ENCODE measurements around the gene CNTN2. TPM values are rescaled to one million over a fixed set of nuclear protein-coding genes. Genes with fewer than 3 reads are reported as not detected.

The CNTN2 gene
- total RNA-seq, 1 donor from 2014 or later, result 7.4 TPM

- peaks cover 8% of the 10 kb centered on the region for H3K4me1 ChIP-seq
- H3K36me3 ChIP-seq, result no peaks in the 10 kb centered on the region
- TF ChIP-seq POLR2AphosphoS5 (IDR thresholded peaks at IDR 0.05; ENCODE audit: insufficient read depth in 1 of 2, low read depth in 1 of 2), result no peak
- TF ChIP-seq CTCF (IDR thresholded peaks at IDR 0.05), result no peak
- no peak for TF ChIP-seq POLR2A (IDR thresholded peaks at IDR 0.05)
- H3K27me3 ChIP-seq, result no peaks in the 10 kb centered on the region
- intact Hi-C loops (cut with DNase I), result loop anchor here (5.0 to 10.0 kb wide), 2 partner anchors 72 to 255 kb away; no protein-coding TSS in a partner anchor
- no peak for DNase-seq (ENCODE audit: extremely low spot score in 2 of 2)
- H3K27ac ChIP-seq, result no peak overlapping the region
- H3K9me3 ChIP-seq, result no peaks in the 10 kb centered on the region
- H3K4me3 ChIP-seq, result no peak overlapping the region
Measured at GRCh38 chr1:205059660-205060059, 16.6 kb downstream of the CNTN2 start.

DNA sequence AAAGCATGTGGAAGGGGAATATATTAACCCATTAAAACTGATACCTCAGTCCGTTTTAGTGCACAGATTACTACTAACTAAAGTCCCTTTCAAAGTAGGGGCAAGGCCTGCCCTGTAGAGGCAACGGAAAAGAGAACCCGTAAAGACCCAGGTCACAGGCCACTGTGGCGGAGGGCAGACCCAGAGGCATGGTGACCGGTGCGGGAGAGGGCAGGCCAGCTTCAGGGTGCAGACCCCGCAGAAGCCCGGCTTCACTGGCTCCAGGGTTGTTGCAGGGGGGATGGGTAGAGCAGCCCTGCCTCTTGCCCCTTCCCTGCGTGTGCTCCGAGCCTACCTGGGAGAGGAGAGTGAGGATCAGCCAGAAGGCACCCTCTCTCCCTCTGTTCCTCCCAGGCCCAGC is 17.7 kb downstream of the CNTN2 start:
- DNase-seq (ENCODE audit: extremely low spot score in 2 of 2), result no peak
- TF ChIP-seq POLR2A (IDR thresholded peaks at IDR 0.05), result no peak
- peaks cover 8% of the 10 kb centered on the region for H3K4me1 ChIP-seq
- no peak overlapping the region for H3K27ac ChIP-seq
- no peaks in the 10 kb centered on the region for H3K27me3 ChIP-seq
- no peaks in the 10 kb centered on the region for H3K36me3 ChIP-seq
- intact Hi-C loops (cut with DNase I), result loop anchor here (5.0 kb wide), 1 partner anchor 73 kb away; no protein-coding TSS in a partner anchor
- no peak overlapping the region for H3K4me3 ChIP-seq
- no peaks in the 10 kb centered on the region for H3K9me3 ChIP-seq

DNA sequence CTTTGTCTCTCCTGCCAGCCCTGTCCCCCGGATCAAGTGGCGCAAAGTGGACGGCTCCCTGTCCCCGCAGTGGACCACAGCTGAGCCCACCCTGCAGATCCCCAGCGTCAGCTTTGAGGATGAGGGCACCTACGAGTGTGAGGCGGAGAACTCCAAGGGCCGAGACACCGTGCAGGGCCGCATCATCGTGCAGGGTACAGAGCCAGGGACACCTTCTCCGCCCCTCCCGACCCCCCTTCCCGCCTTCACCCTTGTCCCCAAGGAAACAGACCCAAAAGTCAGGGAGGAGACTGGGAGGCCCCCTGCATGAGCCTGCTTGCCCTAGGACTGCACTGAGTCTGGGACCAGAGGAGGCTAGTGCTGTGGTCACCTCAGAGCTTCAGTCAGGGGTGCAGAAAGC is 18.2 kb downstream of the CNTN2 start:
- Histone ChIP-seq H3K9me3 (no peaks in the 10 kb centered on the region), H3K27ac (no peak overlapping the region), H3K4me1 (peaks cover 8% of the 10 kb centered on the region), H3K4me3 (no peak overlapping the region), H3K27me3 (no peaks in the 10 kb centered on the region), H3K36me3 (no peaks in the 10 kb centered on the region)
- no peak for TF ChIP-seq POLR2AphosphoS5 (IDR thresholded peaks at IDR 0.05; ENCODE audit: insufficient read depth in 1 of 2, low read depth in 1 of 2)
- no peak for TF ChIP-seq CTCF (IDR thresholded peaks at IDR 0.05)
- TF ChIP-seq POLR2A (IDR thresholded peaks at IDR 0.05), result no peak
- no peak for DNase-seq (ENCODE audit: extremely low spot score in 2 of 2)
- intact Hi-C loops (cut with DNase I), result loop anchor here (5.0 kb wide), 1 partner anchor 74 kb away; no protein-coding TSS in a partner anchor

- Histone ChIP-seq H3K4me3 (no peak overlapping the region), H3K9me3 (no peaks in the 10 kb centered on the region), H3K27me3 (no peaks in the 10 kb centered on the region), H3K36me3 (no peaks in the 10 kb centered on the region), H3K4me1 (peaks cover 8% of the 10 kb centered on the region), H3K27ac (no peak overlapping the region)
- no peak for DNase-seq (ENCODE audit: extremely low spot score in 2 of 2)
- TF ChIP-seq POLR2A (IDR thresholded peaks at IDR 0.05) (no peak), CTCF (IDR thresholded peaks at IDR 0.05) (peak; percentile 39 to 88 (median 69)), POLR2AphosphoS5 (IDR thresholded peaks at IDR 0.05; ENCODE audit: insufficient read depth in 1 of 2, low read depth in 1 of 2) (peak in 1 of 2 donors; percentile 51)
- intact Hi-C loops (cut with DNase I), result loop anchor here (5.0 kb wide), 1 partner anchor 74 kb away; no protein-coding TSS in a partner anchor
Measured at GRCh38 chr1:205061665-205062069, 18.7 kb downstream of the CNTN2 start.

GRCh38 chr1:205062319-205062718 is 19.3 kb downstream of the CNTN2 start:
- intact Hi-C loops (cut with DNase I), result loop anchor here (5.0 kb wide), 1 partner anchor 75 kb away; no protein-coding TSS in a partner anchor
- Histone ChIP-seq H3K27me3 (no peaks in the 10 kb centered on the region), H3K9me3 (no peaks in the 10 kb centered on the region), H3K27ac (no peak overlapping the region), H3K36me3 (no peaks in the 10 kb centered on the region), H3K4me1 (peaks cover 8% of the 10 kb centered on the region), H3K4me3 (no peak overlapping the region)
- no peak for DNase-seq (ENCODE audit: extremely low spot score in 2 of 2)
- TF ChIP-seq POLR2A (IDR thresholded peaks at IDR 0.05), result no peak

GRCh38 chr1:205062895-205063294 is 19.9 kb downstream of the CNTN2 start:
- Histone ChIP-seq H3K27ac (no peak overlapping the region), H3K27me3 (no peaks in the 10 kb centered on the region), H3K4me3 (no peak overlapping the region), H3K36me3 (no peaks in the 10 kb centered on the region), H3K4me1 (peaks cover 8% of the 10 kb centered on the region), H3K9me3 (no peaks in the 10 kb centered on the region)
- TF ChIP-seq POLR2A (IDR thresholded peaks at IDR 0.05) (no peak), CTCF (IDR thresholded peaks at IDR 0.05) (no peak), POLR2AphosphoS5 (IDR thresholded peaks at IDR 0.05; ENCODE audit: insufficient read depth in 1 of 2, low read depth in 1 of 2) (no peak)
- intact Hi-C loops (cut with DNase I), result loop anchor here (5.0 kb wide), 1 partner anchor 76 kb away; no protein-coding TSS in a partner anchor
- DNase-seq (ENCODE audit: extremely low spot score in 2 of 2), result no peak
